GM12878 (cell line): ENCODE measurements around the gene CREBBP. TPM values are rescaled to one million over a fixed set of nuclear protein-coding genes. Genes with fewer than 3 reads are reported as not detected.

Experiments used
- ATAC-seq: fragments of 200-7000 bp; cut with Tn5 transposase; 3 replicates; pipeline ENCODE4 v1.9.1; 2020; ENCODE audit warnings: mild to moderate bottlenecking, moderate library complexity
- BruUV-seq: library from RNA; stranded (reverse); fragments of 400-500 nt; replicated peaks from 2 replicates; lab custom pipeline; 2021; lab: Mats Ljungman, UMichigan
- CTCF ChIA-PET: fragments of 300-600 bp; sonication (Branson Sonifier 250); formaldehyde crosslinking; extraction: SDS; loops from one replicate; lab custom pipeline; 2021; ENCODE audit warnings: inconsistent platforms; lab: Yijun Ruan, JAX
- POLR2A ChIA-PET: fragments of 350-600 bp; formaldehyde crosslinking; extraction: SDS; loops from one replicate; lab custom pipeline; 2021; ENCODE audit warnings: inconsistent platforms; lab: Charles Lee
- RAD21 ChIA-PET: fragments of 300-600 bp; sonication (Branson Sonifier 250); formaldehyde crosslinking; loops from one replicate; lab custom pipeline; 2023; ENCODE audit warnings: antibody characterized with exemption; ENCODE audit not compliant: unreplicated experiment; lab: Charles Lee
- SMC1A ChIA-PET: fragments of 300-600 bp; sonication (Branson Sonifier 250); formaldehyde crosslinking; loops from one replicate; lab custom pipeline; 2023; ENCODE audit not compliant: unreplicated experiment, uncharacterized antibody; lab: Charles Lee
- DNase-seq: peaks from one replicate; pipeline ENCODE4 v3.0.0-alpha.2; 2011; ENCODE audit warnings: low read depth, low spot score
- FAIRE-seq: peaks from 3 replicates; lab custom pipeline; 2011; peaks lifted over from hg19 to GRCh38; lab: Jason Lieb, UNC
- H2AFZ ChIP-seq: 2 replicates; pipeline ENCODE4 v1.6.0; 2011; ENCODE audit warnings: low read depth, low read length, control low read depth; ENCODE audit not compliant: control insufficient read depth
- H3K27ac ChIP-seq: 2 replicates; pipeline ENCODE4 v1.5.1; 2011; ENCODE audit warnings: control low read depth; ENCODE audit not compliant: control insufficient read depth, insufficient read depth
- H3K27me3 ChIP-seq, 2 experiments: replicated peaks in 1 of 2; 2 replicates each; pipeline versions ENCODE4 v1.6.0 to v1.6.1; 2011; ENCODE audit warnings: low read length in 1 of 2; ENCODE audit not compliant: control insufficient read depth in 2 of 2, insufficient read depth in 2 of 2
- H3K36me3 ChIP-seq, 2 experiments: 2 replicates each; pipeline ENCODE4 v1.5.1; 2011; ENCODE audit warnings: low read length in 1 of 2; ENCODE audit not compliant: control insufficient read depth in 2 of 2, insufficient read depth in 2 of 2
- H3K4me1 ChIP-seq: 2 replicates; pipeline ENCODE4 v1.6.1; 2011; ENCODE audit warnings: mild to moderate bottlenecking, low read length, moderate library complexity, mixed read lengths; ENCODE audit not compliant: control insufficient read depth, insufficient read depth
- H3K4me2 ChIP-seq: 2 replicates; pipeline ENCODE4 v1.6.0; 2011; ENCODE audit warnings: control low read depth; ENCODE audit not compliant: control insufficient read depth, insufficient read depth
- H3K4me3 ChIP-seq: fragments of 200-600 bp; sonication (generic); 2 replicates; pipeline ENCODE4 v1.5.1; 2016
- H3K79me2 ChIP-seq: 2 replicates; pipeline ENCODE4 v1.6.0; 2011; ENCODE audit warnings: low read length; ENCODE audit not compliant: control insufficient read depth, insufficient read depth
- H3K9ac ChIP-seq: 2 replicates; pipeline ENCODE4 v1.8.0; 2011; ENCODE audit warnings: low read length, control low read depth, mixed read lengths; ENCODE audit not compliant: control insufficient read depth, insufficient read depth
- H3K9me3 ChIP-seq: replicated peaks from 3 replicates; pipeline ENCODE4 v1.5.1; 2011; ENCODE audit warnings: mild to moderate bottlenecking, low read length; ENCODE audit not compliant: control insufficient read depth, insufficient read depth
- H4K20me1 ChIP-seq: 2 replicates; pipeline ENCODE4 v1.6.0; 2011; ENCODE audit not compliant: control insufficient read depth, insufficient read depth
- ESRRA ChIP-seq: IDR thresholded peaks from 2 replicates; pipeline ENCODE4 v1.6.1; 2012; ENCODE audit warnings: mild to moderate bottlenecking, low read length, improper control_type of control experiment
- HDGF ChIP-seq: fragments of 450-650 bp; IDR thresholded peaks from 2 replicates; pipeline ENCODE4 v1.6.1; 2016; ENCODE audit warnings: antibody characterized with exemption
- KLF5 ChIP-seq: fragments of 450-650 bp; IDR thresholded peaks from 2 replicates; pipeline ENCODE4 v1.6.1; 2014; ENCODE audit warnings: mild to moderate bottlenecking; ENCODE audit not compliant: partially characterized antibody
- MTA3 ChIP-seq: IDR thresholded peaks from 2 replicates; pipeline ENCODE4 v1.6.1; 2012; ENCODE audit warnings: low read length, inconsistent platforms, borderline replicate concordance
- POLR2A ChIP-seq: IDR thresholded peaks from 2 replicates; pipeline ENCODE4 v1.6.1; 2011; ENCODE audit warnings: low read depth, mild to moderate bottlenecking, low read length
- TBL1XR1 ChIP-seq: IDR thresholded peaks from 2 replicates; pipeline ENCODE4 v1.6.1; 2012; ENCODE audit warnings: low read depth, low read length, improper control_type of control experiment
- ZNF274 ChIP-seq: IDR thresholded peaks from one replicate; pipeline ENCODE4 v1.8.0; 2011; ENCODE audit not compliant: insufficient read length, insufficient read depth
- WGBS: methylation state at CpG from one replicate; pipeline ENCODE4 v1.1.6; 2016; ENCODE audit warnings: low lambda C conversion rate; ENCODE audit not compliant: insufficient replicate concordance, insufficient coverage; ENCODE audit errors: missing lambda C conversion rate; 5-methylcytosine and 5-hydroxymethylcytosine counted together
- in situ Hi-C: fragments of 300-500 bp; cut with MboI; formaldehyde crosslinking; loops from 9 replicates; pipeline ENCODE4 v1.14.3; 2018; ENCODE audit warnings: mixed read lengths
- intact Hi-C: fragments of 100-400 bp; cut with micrococcal nuclease; formaldehyde crosslinking; loops from one replicate; pipeline ENCODE4 v1.14.2; 2022; ENCODE audit not compliant: unreplicated experiment
- polyA plus RNA-seq, 11 experiments: library from polyadenylated mRNA; depleted of rRNA in 4 of 11; unstranded in 6 of 11; stranded (reverse) in 5 of 11; fragments of >200 nt; fragmentation: Nextera tagmentation in 4 of 11; fragmentation: Illumina TruSeq in 1 of 11; extraction: Ambion mirVana in 4 of 11; extraction: Trizol in 1 of 11; gene quantifications; 1 replicate in 1 of 11; 2 replicates in 10 of 11; pipeline versions ENCODE4 v1.2.1 to v1.2.3, GENCODE V29; 2011 to 2016; ENCODE audit warnings: inconsistent platforms in 2 of 11, missing spikeins in 2 of 11, low read depth in 1 of 11
- total RNA-seq, 4 experiments: library from RNA; depleted of rRNA in 3 of 4; stranded (reverse); fragments of >200 nt in 3 of 4; fragmentation: Illumina TruSeq in 1 of 4; extraction: Trizol in 1 of 4; gene quantifications; 2 replicates each; pipeline versions ENCODE4 v1.2.1 to v1.2.3, GENCODE V29; 2013 to 2021
- TF ChIP-seq, protein P1 (sequence below): IDR thresholded peaks from 2 replicates; pipeline ENCODE4 v1.6.1; 2012; ENCODE audit warnings: low read depth, low read length, improper control_type of control experiment
- TF ChIP-seq, protein P2 (sequence below): IDR thresholded peaks from 2 replicates; pipeline ENCODE4 v1.6.1; 2012; ENCODE audit warnings: low read depth, low read length, improper control_type of control experiment
- TF ChIP-seq, protein P3 (sequence below): fragments of 450-650 bp; IDR thresholded peaks from 2 replicates; pipeline ENCODE4 v1.6.1; 2016; ENCODE audit warnings: mild to moderate bottlenecking
- TF ChIP-seq, protein P4 (sequence below): fragments of 450-650 bp; IDR thresholded peaks from 2 replicates; pipeline ENCODE4 v1.6.1; 2017; ENCODE audit warnings: mild to moderate bottlenecking, moderate library complexity

CREBBP gene
- total and polyA plus RNA-seq, 10 of the 15 experiments (the other 5 are each of a cell fraction or from before 2014, with no cell fraction given), result 3.4 to 32.7 (median 7.9) TPM

DNA sequence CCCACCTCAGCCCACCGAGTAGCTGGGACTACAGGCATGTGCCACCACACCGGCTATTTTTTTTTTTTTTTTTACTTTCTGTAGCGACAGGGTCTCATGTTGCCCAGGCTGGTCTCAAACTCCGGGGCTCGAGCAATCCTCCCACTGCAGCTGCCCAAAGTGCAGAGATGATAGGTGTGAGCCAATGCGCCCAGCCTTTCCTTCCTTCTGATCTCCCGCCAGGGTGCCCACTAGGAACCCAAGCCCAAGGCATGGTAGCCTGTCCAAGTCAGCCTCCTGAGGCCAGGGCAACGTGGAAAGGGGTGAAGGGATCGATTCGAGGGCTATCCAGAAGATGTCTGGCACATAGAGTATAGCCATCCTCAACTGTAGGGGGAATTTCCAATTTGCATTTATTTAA is 9.6 kb upstream of the CREBBP start:
- RAD21 ChIA-PET, result no interaction called here
- DNase-seq, result no peak
- no peak for FAIRE-seq
- Histone ChIP-seq H3K27me3 (no peaks in the 10 kb centered on the region; a peak in 1 of 4 replicates), H4K20me1 (no peaks in the 10 kb centered on the region), H3K4me3 (no peak overlapping the region), H3K79me2 (no peaks in the 10 kb centered on the region), H3K9me3 (no peaks in the 10 kb centered on the region; the same call in 2 of the 3 replicates), H3K4me1 (no peaks in the 10 kb centered on the region), H3K4me2 (no peak overlapping the region), H2AFZ (no peak overlapping the region), H3K27ac (no peak overlapping the region), H3K36me3 (no peaks in the 10 kb centered on the region), H3K9ac (no peak overlapping the region)
- 46% methylated on average over 9 of the region's 10 CpGs for WGBS
- POLR2A ChIA-PET, result no interaction called here
- SMC1A ChIA-PET, result interaction anchor here (0.7 kb wide), 1 partner anchor 113 kb away, joined by 3 read pairs; no protein-coding TSS in a partner anchor
- intact Hi-C loops (no loop called here), in situ Hi-C loops (no loop called here)
- TF ChIP-seq TBL1XR1, result no peak
- TF ChIP-seq, protein P1, sequence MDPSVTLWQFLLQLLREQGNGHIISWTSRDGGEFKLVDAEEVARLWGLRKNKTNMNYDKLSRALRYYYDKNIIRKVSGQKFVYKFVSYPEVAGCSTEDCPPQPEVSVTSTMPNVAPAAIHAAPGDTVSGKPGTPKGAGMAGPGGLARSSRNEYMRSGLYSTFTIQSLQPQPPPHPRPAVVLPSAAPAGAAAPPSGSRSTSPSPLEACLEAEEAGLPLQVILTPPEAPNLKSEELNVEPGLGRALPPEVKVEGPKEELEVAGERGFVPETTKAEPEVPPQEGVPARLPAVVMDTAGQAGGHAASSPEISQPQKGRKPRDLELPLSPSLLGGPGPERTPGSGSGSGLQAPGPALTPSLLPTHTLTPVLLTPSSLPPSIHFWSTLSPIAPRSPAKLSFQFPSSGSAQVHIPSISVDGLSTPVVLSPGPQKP, result no peak
- TF ChIP-seq MTA3, result no peak
- CTCF ChIA-PET, result interaction anchor here (0.6 kb wide), 1 partner anchor 364 kb away, joined by 3 read pairs; no protein-coding TSS in a partner anchor
- BruUV-seq, result no TSS peak
- ATAC-seq, result no peak

DNA sequence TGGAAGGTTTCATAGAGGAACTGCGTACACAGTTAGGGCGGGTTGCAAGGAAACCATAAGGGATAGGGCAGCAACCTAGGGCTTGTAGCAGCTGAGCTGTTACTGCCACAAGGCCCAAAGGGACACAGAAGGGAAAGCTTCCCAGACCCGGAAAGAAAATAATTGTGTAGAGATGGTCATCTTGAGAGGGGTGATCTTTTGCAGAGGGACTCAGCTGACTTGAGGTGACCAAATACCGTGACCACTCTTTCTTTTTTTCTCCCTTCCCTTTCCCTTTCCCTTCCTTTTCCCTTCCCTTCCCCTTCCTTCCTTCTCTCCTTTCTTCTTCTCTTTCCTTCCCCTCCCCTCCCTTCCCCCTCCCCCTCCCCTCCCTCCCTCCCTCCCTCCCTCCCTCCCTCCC is 8.5 kb upstream of the CREBBP start:
- POLR2A ChIA-PET, result no interaction called here
- BruUV-seq, result no TSS peak
- RAD21 ChIA-PET, result no interaction called here
- no peak for ATAC-seq
- CTCF ChIA-PET, result no interaction called here
- H3K27ac ChIP-seq, result no peak overlapping the region
- H3K36me3 ChIP-seq, result no peaks in the 10 kb centered on the region
- no peak overlapping the region for H3K4me3 ChIP-seq
- H3K4me1 ChIP-seq, result no peaks in the 10 kb centered on the region
- no peaks in the 10 kb centered on the region for H4K20me1 ChIP-seq
- no peak for DNase-seq
- no peaks in the 10 kb centered on the region; a peak in 1 of 4 replicates for H3K27me3 ChIP-seq
- SMC1A ChIA-PET, result interaction anchor here (1.2 kb wide), 1 partner anchor 11 kb away, joined by 3 read pairs; no protein-coding TSS in a partner anchor
- no peaks in the 10 kb centered on the region for H3K79me2 ChIP-seq
- H2AFZ ChIP-seq, result no peak overlapping the region
- H3K9me3 ChIP-seq, result no peaks in the 10 kb centered on the region
- 64% methylated on average over 4 of the region's 4 CpGs for WGBS
- no peak for FAIRE-seq
- intact Hi-C loops, result no loop called here
- no peak overlapping the region for H3K9ac ChIP-seq
- H3K4me2 ChIP-seq, result no peak overlapping the region
- in situ Hi-C loops, result no loop called here
- TF ChIP-seq POLR2A, result no peak
- TF ChIP-seq, protein P2, sequence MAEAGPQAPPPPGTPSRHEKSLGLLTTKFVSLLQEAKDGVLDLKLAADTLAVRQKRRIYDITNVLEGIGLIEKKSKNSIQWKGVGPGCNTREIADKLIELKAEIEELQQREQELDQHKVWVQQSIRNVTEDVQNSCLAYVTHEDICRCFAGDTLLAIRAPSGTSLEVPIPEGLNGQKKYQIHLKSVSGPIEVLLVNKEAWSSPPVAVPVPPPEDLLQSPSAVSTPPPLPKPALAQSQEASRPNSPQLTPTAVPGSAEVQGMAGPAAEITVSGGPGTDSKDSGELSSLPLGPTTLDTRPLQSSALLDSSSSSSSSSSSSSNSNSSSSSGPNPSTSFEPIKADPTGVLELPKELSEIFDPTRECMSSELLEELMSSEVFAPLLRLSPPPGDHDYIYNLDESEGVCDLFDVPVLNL, result no peak
- TF ChIP-seq ESRRA, result no peak
- TF ChIP-seq KLF5, result no peak
- TF ChIP-seq ZNF274, result no peak
- TF ChIP-seq, protein P3, sequence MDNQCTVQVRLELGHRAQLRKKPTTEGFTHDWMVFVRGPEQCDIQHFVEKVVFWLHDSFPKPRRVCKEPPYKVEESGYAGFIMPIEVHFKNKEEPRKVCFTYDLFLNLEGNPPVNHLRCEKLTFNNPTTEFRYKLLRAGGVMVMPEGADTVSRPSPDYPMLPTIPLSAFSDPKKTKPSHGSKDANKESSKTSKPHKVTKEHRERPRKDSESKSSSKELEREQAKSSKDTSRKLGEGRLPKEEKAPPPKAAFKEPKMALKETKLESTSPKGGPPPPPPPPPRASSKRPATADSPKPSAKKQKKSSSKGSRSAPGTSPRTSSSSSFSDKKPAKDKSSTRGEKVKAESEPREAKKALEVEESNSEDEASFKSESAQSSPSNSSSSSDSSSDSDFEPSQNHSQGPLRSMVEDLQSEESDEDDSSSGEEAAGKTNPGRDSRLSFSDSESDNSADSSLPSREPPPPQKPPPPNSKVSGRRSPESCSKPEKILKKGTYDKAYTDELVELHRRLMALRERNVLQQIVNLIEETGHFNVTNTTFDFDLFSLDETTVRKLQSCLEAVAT, result no peak
- no peak for TF ChIP-seq HDGF
- TF ChIP-seq, protein P4, sequence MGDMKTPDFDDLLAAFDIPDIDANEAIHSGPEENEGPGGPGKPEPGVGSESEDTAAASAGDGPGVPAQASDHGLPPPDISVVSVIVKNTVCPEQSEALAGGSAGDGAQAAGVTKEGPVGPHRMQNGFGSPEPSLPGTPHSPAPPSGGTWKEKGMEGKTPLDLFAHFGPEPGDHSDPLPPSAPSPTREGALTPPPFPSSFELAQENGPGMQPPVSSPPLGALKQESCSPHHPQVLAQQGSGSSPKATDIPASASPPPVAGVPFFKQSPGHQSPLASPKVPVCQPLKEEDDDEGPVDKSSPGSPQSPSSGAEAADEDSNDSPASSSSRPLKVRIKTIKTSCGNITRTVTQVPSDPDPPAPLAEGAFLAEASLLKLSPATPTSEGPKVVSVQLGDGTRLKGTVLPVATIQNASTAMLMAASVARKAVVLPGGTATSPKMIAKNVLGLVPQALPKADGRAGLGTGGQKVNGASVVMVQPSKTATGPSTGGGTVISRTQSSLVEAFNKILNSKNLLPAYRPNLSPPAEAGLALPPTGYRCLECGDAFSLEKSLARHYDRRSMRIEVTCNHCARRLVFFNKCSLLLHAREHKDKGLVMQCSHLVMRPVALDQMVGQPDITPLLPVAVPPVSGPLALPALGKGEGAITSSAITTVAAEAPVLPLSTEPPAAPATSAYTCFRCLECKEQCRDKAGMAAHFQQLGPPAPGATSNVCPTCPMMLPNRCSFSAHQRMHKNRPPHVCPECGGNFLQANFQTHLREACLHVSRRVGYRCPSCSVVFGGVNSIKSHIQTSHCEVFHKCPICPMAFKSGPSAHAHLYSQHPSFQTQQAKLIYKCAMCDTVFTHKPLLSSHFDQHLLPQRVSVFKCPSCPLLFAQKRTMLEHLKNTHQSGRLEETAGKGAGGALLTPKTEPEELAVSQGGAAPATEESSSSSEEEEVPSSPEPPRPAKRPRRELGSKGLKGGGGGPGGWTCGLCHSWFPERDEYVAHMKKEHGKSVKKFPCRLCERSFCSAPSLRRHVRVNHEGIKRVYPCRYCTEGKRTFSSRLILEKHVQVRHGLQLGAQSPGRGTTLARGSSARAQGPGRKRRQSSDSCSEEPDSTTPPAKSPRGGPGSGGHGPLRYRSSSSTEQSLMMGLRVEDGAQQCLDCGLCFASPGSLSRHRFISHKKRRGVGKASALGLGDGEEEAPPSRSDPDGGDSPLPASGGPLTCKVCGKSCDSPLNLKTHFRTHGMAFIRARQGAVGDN, result no peak
